ENCODE results near the gene CDV3.

DNA sequence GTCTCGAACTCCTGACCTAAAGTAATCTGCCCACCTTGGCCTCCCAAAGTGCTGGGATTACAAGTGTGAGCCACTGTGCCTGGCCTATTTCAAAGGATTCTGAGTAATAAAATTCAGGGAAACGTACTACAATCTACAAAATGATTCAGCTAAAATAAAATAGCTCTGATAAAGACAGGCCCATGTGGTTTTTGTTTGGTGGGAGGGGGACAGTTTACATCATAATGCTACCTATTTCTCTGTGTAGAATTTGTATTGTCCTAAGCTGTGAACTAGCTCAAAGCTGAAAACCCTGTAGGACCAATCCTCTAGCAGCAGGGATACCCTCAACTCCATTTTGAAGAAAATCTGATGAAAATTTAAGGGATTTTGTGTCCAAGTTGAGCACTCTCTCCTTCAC lies 25.8 kb downstream of the CDV3 start:
- no peak for TF ChIP-seq POLR2AphosphoS5 (IDR thresholded peaks at IDR 0.05)
- TF ChIP-seq, protein P1, sequence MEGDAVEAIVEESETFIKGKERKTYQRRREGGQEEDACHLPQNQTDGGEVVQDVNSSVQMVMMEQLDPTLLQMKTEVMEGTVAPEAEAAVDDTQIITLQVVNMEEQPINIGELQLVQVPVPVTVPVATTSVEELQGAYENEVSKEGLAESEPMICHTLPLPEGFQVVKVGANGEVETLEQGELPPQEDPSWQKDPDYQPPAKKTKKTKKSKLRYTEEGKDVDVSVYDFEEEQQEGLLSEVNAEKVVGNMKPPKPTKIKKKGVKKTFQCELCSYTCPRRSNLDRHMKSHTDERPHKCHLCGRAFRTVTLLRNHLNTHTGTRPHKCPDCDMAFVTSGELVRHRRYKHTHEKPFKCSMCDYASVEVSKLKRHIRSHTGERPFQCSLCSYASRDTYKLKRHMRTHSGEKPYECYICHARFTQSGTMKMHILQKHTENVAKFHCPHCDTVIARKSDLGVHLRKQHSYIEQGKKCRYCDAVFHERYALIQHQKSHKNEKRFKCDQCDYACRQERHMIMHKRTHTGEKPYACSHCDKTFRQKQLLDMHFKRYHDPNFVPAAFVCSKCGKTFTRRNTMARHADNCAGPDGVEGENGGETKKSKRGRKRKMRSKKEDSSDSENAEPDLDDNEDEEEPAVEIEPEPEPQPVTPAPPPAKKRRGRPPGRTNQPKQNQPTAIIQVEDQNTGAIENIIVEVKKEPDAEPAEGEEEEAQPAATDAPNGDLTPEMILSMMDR (IDR thresholded peaks at IDR 0.05), result no peak
